ENCODE measurements around the gene ROCK2. TPM values are rescaled to one million over a fixed set of nuclear protein-coding genes. Genes with fewer than 3 reads are reported as not detected.

Gene ROCK2
- polyA plus RNA-seq, 1 donor (not counting 4 experiments of a cell fraction or from before 2014, with no cell fraction given) = 12.6 TPM

DNA sequence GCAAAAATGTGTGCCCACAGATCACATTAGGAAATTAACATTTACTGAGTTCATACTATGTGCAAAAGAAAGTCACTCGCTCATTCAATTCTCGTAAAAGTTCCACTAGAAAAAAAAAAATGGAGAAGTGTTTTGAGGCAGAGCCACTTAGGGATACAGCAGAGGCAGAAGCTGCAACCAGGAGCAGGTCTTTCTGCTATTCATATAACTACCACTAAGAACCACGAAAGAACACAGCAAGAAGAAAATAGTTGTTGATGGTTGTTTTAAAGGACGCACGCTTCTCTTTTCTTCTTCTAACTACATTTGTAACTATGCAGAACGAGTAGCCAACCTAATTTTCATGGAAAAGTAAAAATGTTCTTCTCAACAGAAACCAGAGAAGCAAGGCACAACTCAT is 45.0 kb downstream of the ROCK2 start:
- Histone ChIP-seq H3K27ac (ENCODE audit: control insufficient read depth, insufficient read depth, low read length) (no peak overlapping the region), H3K36me3 (ENCODE audit: control insufficient read depth in 2 of 2, extremely low read depth in 1 of 2, insufficient read depth in 2 of 2, low read length in 2 of 2) (no peaks in the 10 kb centered on the region), H3K4me2 (ENCODE audit: control insufficient read depth, extremely low read depth, insufficient read depth, low read depth, low read length) (no peak overlapping the region), H3K4me3 (ENCODE audit: control insufficient read depth in 2 of 3, extremely low read depth in 1 of 3, insufficient read depth in 2 of 3, low read depth in 1 of 3, low read length in 3 of 3) (no peak overlapping the region), H3K9me3 (ENCODE audit: control insufficient read depth, low read depth, low read length) (no peaks in the 10 kb centered on the region), H4K20me1 (ENCODE audit: control insufficient read depth, extremely low read depth, insufficient read depth, low read length) (no peaks in the 10 kb centered on the region), H3K4me1 (ENCODE audit: control insufficient read depth, extremely low read depth, insufficient read depth, low read length) (peaks cover 2% of the 10 kb centered on the region), H3K27me3 (ENCODE audit: control insufficient read depth, extremely low read depth, insufficient read depth, low read length) (no peaks in the 10 kb centered on the region), H2AFZ (ENCODE audit: control insufficient read depth, low read length) (no peak overlapping the region), H3K9me1 (ENCODE audit: control insufficient read depth, extremely low read depth, insufficient read depth, low read length) (no peaks in the 10 kb centered on the region), H3K9ac (ENCODE audit: control insufficient read depth, extremely low read depth, insufficient read depth, low read length) (no peak overlapping the region), H3K79me2 (ENCODE audit: control insufficient read depth, insufficient read depth, low read length) (peaks cover 66% of the 10 kb centered on the region)
- FAIRE-seq (no peak), DNase-seq (ENCODE audit: low read depth, low spot score) (no peak)
- dilution Hi-C loops (cut with MboI; ENCODE audit: extremely low pct_ligation_motif_present, low sequenced_read_pairs) = no loop called here
- TF ChIP-seq, protein P1, sequence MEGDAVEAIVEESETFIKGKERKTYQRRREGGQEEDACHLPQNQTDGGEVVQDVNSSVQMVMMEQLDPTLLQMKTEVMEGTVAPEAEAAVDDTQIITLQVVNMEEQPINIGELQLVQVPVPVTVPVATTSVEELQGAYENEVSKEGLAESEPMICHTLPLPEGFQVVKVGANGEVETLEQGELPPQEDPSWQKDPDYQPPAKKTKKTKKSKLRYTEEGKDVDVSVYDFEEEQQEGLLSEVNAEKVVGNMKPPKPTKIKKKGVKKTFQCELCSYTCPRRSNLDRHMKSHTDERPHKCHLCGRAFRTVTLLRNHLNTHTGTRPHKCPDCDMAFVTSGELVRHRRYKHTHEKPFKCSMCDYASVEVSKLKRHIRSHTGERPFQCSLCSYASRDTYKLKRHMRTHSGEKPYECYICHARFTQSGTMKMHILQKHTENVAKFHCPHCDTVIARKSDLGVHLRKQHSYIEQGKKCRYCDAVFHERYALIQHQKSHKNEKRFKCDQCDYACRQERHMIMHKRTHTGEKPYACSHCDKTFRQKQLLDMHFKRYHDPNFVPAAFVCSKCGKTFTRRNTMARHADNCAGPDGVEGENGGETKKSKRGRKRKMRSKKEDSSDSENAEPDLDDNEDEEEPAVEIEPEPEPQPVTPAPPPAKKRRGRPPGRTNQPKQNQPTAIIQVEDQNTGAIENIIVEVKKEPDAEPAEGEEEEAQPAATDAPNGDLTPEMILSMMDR (optimal IDR thresholded peaks at IDR 0.05 in 1 of 3, IDR thresholded peaks at IDR 0.05 in 1 of 3, conservative IDR thresholded peaks at IDR 0.05 in 1 of 3; ENCODE audit: extremely low read depth in 1 of 3, insufficient read depth in 2 of 3, low read length in 3 of 3) = no peak
- TF ChIP-seq EZH2 (IDR thresholded peaks at IDR 0.05; ENCODE audit: low read length) = no peak

GRCh38 chr2:11298592-11298991 is 45.8 kb downstream of the ROCK2 start:
- dilution Hi-C loops (cut with MboI; ENCODE audit: extremely low pct_ligation_motif_present, low sequenced_read_pairs) = no loop called here
- Histone ChIP-seq H3K27ac (ENCODE audit: control insufficient read depth, insufficient read depth, low read length) (no peak overlapping the region), H3K9me1 (ENCODE audit: control insufficient read depth, extremely low read depth, insufficient read depth, low read length) (no peaks in the 10 kb centered on the region), H2AFZ (ENCODE audit: control insufficient read depth, low read length) (no peak overlapping the region), H3K4me3 (ENCODE audit: control insufficient read depth in 2 of 3, extremely low read depth in 1 of 3, insufficient read depth in 2 of 3, low read depth in 1 of 3, low read length in 3 of 3) (no peak overlapping the region), H3K27me3 (ENCODE audit: control insufficient read depth, extremely low read depth, insufficient read depth, low read length) (no peaks in the 10 kb centered on the region), H3K79me2 (ENCODE audit: control insufficient read depth, insufficient read depth, low read length) (peaks cover 64% of the 10 kb centered on the region), H3K36me3 (ENCODE audit: control insufficient read depth in 2 of 2, extremely low read depth in 1 of 2, insufficient read depth in 2 of 2, low read length in 2 of 2) (no peaks in the 10 kb centered on the region), H3K4me1 (ENCODE audit: control insufficient read depth, extremely low read depth, insufficient read depth, low read length) (peaks cover 2% of the 10 kb centered on the region), H3K9ac (ENCODE audit: control insufficient read depth, extremely low read depth, insufficient read depth, low read length) (no peak overlapping the region), H4K20me1 (ENCODE audit: control insufficient read depth, extremely low read depth, insufficient read depth, low read length) (no peaks in the 10 kb centered on the region), H3K4me2 (ENCODE audit: control insufficient read depth, extremely low read depth, insufficient read depth, low read depth, low read length) (no peak overlapping the region), H3K9me3 (ENCODE audit: control insufficient read depth, low read depth, low read length) (no peaks in the 10 kb centered on the region)
- FAIRE-seq (no peak), DNase-seq (ENCODE audit: low read depth, low spot score) (no peak)
- TF ChIP-seq EZH2 (IDR thresholded peaks at IDR 0.05; ENCODE audit: low read length) = no peak
- TF ChIP-seq, protein P1 (optimal IDR thresholded peaks at IDR 0.05 in 1 of 3, IDR thresholded peaks at IDR 0.05 in 1 of 3, conservative IDR thresholded peaks at IDR 0.05 in 1 of 3; ENCODE audit: extremely low read depth in 1 of 3, insufficient read depth in 2 of 3, low read length in 3 of 3) = no peak
